Measurements from ENCODE around the gene HTR3B. TPM values are rescaled to one million over a fixed set of nuclear protein-coding genes. Genes with fewer than 3 reads are reported as not detected.
A peak's percentile ranks its signal among the peaks of the same experiment; 100 is the strongest.

The HTR3B gene
- total RNA-seq, 1 donor from 2014 or later, result not detected

DNA sequence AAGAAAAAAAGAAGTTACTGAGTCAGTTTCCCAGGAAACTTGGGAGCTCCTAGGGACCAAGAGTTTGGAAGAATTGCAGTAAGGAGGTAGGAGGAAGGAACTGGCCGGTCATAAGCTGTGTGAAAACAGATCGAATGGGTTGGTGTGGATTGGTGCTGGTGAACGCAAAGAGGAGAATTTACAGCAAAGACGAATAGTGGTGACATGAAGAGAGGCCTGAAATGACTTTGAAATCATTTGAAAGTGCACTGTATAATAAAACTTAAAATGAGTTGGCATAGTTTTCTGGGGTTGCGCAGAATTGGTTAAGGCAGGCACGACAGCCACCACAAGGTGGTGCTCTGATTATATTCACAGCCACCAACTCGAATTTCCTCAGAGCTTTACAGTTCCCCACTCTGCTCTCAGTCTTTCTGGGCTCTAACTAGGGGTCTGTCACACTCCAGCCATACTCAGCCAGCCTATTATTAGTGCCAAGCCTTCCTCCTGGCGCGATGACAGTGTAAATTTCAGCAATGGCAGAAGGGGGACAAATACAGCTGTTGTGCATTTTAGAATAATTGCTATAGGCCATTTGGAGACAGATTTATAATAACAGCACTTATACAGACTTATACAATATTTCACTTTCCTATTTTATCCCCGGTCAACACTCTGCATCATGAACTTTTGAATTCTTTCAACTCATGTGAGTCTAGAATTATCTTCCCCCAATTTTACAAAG lies 8.3 kb upstream of the HTR3B start:
- H3K27ac ChIP-seq, result no peak overlapping the region
- H3K9ac ChIP-seq, result no peak overlapping the region
- peaks cover 6% of the 10 kb centered on the region for H3K4me1 ChIP-seq
- no peak overlapping the region for H3K4me3 ChIP-seq
- H3F3A ChIP-seq (ENCODE audit: low read depth), result no peaks in the 10 kb centered on the region
- H3K36me3 ChIP-seq, result no peaks in the 10 kb centered on the region
- DNase-seq (ENCODE audit: low spot score), result peak; percentile 69
- no peak overlapping the region for H2AFZ ChIP-seq (replicated peaks)
- H4K20me1 ChIP-seq (ENCODE audit: low read depth), result no peaks in the 10 kb centered on the region
- no peaks in the 10 kb centered on the region for H3K36me3 Mint-ChIP-seq
- no peaks in the 10 kb centered on the region for H3K9me3 Mint-ChIP-seq
- peak overlapping the region; percentile 26 for H3K27ac Mint-ChIP-seq
- peaks cover 7% of the 10 kb centered on the region for H3K27me3 Mint-ChIP-seq (ENCODE audit: insufficient read depth, low read depth)
- H3K79me2 ChIP-seq (ENCODE audit: low read depth), result no peaks in the 10 kb centered on the region
- H3K4me1 Mint-ChIP-seq, result peaks cover 20% of the 10 kb centered on the region
- TF ChIP-seq, protein P1, sequence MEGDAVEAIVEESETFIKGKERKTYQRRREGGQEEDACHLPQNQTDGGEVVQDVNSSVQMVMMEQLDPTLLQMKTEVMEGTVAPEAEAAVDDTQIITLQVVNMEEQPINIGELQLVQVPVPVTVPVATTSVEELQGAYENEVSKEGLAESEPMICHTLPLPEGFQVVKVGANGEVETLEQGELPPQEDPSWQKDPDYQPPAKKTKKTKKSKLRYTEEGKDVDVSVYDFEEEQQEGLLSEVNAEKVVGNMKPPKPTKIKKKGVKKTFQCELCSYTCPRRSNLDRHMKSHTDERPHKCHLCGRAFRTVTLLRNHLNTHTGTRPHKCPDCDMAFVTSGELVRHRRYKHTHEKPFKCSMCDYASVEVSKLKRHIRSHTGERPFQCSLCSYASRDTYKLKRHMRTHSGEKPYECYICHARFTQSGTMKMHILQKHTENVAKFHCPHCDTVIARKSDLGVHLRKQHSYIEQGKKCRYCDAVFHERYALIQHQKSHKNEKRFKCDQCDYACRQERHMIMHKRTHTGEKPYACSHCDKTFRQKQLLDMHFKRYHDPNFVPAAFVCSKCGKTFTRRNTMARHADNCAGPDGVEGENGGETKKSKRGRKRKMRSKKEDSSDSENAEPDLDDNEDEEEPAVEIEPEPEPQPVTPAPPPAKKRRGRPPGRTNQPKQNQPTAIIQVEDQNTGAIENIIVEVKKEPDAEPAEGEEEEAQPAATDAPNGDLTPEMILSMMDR (IDR thresholded peaks at IDR 0.05), result peak; percentile 85
- TF ChIP-seq EZH2phosphoT487 (IDR thresholded peaks at IDR 0.05), result no peak
- no peak overlapping the region for H3K4me2 ChIP-seq
- no peak overlapping the region for H3K4me3 Mint-ChIP-seq
- H3K27me3 ChIP-seq, result no peaks in the 10 kb centered on the region
- no peaks in the 10 kb centered on the region for H3K9me3 ChIP-seq (ENCODE audit: low read depth)

DNA sequence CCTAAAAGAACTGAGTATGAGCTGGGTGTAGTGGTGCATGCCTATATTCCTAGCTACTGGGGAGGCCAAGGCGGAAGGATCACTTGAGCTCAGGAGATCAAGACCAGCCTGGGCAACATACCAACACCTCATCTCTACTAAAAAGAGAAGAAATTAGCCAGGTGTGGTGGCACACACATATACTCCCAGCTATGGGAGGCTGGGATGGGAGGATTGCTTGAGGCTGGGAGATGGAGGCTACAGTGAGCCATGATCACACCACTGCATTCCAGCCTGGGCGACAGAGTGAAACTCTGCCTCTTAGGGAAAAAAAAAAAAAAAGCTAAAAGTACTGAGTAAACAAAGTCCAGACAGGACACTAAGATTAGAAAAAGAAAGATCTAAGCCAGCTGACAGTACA lies 3.5 kb upstream of the HTR3B start:
- TF ChIP-seq EZH2phosphoT487 (IDR thresholded peaks at IDR 0.05), result no peak
- TF ChIP-seq, protein P1 (IDR thresholded peaks at IDR 0.05), result no peak
- no peak for TF ChIP-seq EZH2 (IDR thresholded peaks at IDR 0.05)
- Histone ChIP-seq H3F3A (ENCODE audit: low read depth) (no peaks in the 10 kb centered on the region), H2AFZ (replicated peaks) (no peak overlapping the region), H3K27ac (no peak overlapping the region), H3K4me1 (peaks cover 8% of the 10 kb centered on the region), H3K36me3 (no peaks in the 10 kb centered on the region), H3K27me3 (no peaks in the 10 kb centered on the region), H4K20me1 (ENCODE audit: low read depth) (no peaks in the 10 kb centered on the region), H3K9ac (no peak overlapping the region), H3K79me2 (ENCODE audit: low read depth) (no peaks in the 10 kb centered on the region), H3K4me3 (no peak overlapping the region), H3K9me3 (ENCODE audit: low read depth) (no peaks in the 10 kb centered on the region), H3K4me2 (no peak overlapping the region)
- Mint-ChIP-seq H3K4me1 (peaks cover 7% of the 10 kb centered on the region), H3K27ac (no peak overlapping the region), H3K27me3 (ENCODE audit: insufficient read depth, low read depth) (peaks cover 11% of the 10 kb centered on the region), H3K36me3 (no peaks in the 10 kb centered on the region), H3K4me3 (no peak overlapping the region), H3K9me3 (no peaks in the 10 kb centered on the region)
- no peak for DNase-seq (ENCODE audit: low spot score)

GRCh38 chr11:113906038-113906437 lies 1.4 kb downstream of the HTR3B start:
- H3K27ac ChIP-seq, result no peak overlapping the region
- no peaks in the 10 kb centered on the region for H4K20me1 ChIP-seq (ENCODE audit: low read depth)
- H3K79me2 ChIP-seq (ENCODE audit: low read depth), result no peaks in the 10 kb centered on the region
- DNase-seq (ENCODE audit: low spot score), result peak; percentile 76
- Mint-ChIP-seq H3K4me3 (no peak overlapping the region), H3K27me3 (ENCODE audit: insufficient read depth, low read depth) (peaks cover 6% of the 10 kb centered on the region), H3K36me3 (no peaks in the 10 kb centered on the region), H3K27ac (no peak overlapping the region), H3K9me3 (no peaks in the 10 kb centered on the region), H3K4me1 (peaks cover 2% of the 10 kb centered on the region)
- H3K9me3 ChIP-seq (ENCODE audit: low read depth), result no peaks in the 10 kb centered on the region
- no peak overlapping the region for H3K4me3 ChIP-seq
- H3K27me3 ChIP-seq, result no peaks in the 10 kb centered on the region
- no peaks in the 10 kb centered on the region for H3F3A ChIP-seq (ENCODE audit: low read depth)
- H3K36me3 ChIP-seq, result no peaks in the 10 kb centered on the region
- no peak overlapping the region for H3K4me2 ChIP-seq
- no peak overlapping the region for H2AFZ ChIP-seq (replicated peaks)
- no peak overlapping the region for H3K9ac ChIP-seq
- TF ChIP-seq, protein P1 (IDR thresholded peaks at IDR 0.05), result peak; percentile 67
- TF ChIP-seq EZH2phosphoT487 (IDR thresholded peaks at IDR 0.05), result no peak
- H3K4me1 ChIP-seq, result peaks cover 8% of the 10 kb centered on the region

Data from neural progenitor cell (in vitro differentiated cells).